Choroid plexus epithelial cell (primary cell): ENCODE measurements around the gene C1orf116.

Experiments
- DNase-seq: peaks from one replicate; pipeline ENCODE4 v3.0.0-alpha.2; 2010; ENCODE audit warnings: low read depth
- H3K4me3 ChIP-seq: 2 replicates; pipeline ENCODE4 v1.5.1; 2011; ENCODE audit warnings: low read depth, mild to moderate bottlenecking, control low read depth, low read length, moderate library complexity
- TF ChIP-seq, protein P1 (sequence below): conservative IDR thresholded peaks from 2 replicates; pipeline ENCODE4 v1.5.1; 2011; ENCODE audit warnings: low read depth, mild to moderate bottlenecking, control low read depth, inconsistent platforms, low read length, moderate library complexity

Gene C1orf116

DNA sequence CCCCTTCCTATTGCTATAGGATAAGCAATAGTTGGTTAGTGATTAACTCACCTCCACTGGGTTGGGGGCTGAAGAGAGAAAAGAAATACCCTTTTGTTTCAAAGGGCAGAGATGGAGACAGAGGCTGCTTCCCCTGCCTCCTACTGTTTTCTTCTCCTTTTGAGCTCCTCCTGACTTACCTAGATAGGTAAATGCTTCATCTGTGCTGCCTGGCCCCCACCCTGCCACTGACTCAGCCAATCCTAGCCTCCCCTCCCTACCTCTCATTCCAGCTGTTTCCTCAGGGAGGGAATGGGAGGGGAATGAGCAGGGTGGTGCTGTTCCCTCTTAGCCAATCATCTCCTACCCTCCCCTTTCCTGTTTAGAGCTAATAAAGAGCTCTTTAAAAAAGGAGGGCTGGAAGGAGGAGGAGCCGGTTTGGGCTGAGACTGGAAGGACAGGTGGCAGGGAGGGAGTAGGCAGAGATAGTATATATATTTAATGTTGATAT, at the start of gene C1orf116:
C1orf116 (minus strand) TSS at position 229 of the 490 bp plus-strand sequence. CDS start 5,158 bp downstream, outside the sequence.
- TF ChIP-seq, protein P1, sequence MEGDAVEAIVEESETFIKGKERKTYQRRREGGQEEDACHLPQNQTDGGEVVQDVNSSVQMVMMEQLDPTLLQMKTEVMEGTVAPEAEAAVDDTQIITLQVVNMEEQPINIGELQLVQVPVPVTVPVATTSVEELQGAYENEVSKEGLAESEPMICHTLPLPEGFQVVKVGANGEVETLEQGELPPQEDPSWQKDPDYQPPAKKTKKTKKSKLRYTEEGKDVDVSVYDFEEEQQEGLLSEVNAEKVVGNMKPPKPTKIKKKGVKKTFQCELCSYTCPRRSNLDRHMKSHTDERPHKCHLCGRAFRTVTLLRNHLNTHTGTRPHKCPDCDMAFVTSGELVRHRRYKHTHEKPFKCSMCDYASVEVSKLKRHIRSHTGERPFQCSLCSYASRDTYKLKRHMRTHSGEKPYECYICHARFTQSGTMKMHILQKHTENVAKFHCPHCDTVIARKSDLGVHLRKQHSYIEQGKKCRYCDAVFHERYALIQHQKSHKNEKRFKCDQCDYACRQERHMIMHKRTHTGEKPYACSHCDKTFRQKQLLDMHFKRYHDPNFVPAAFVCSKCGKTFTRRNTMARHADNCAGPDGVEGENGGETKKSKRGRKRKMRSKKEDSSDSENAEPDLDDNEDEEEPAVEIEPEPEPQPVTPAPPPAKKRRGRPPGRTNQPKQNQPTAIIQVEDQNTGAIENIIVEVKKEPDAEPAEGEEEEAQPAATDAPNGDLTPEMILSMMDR, result no peak
- H3K4me3 ChIP-seq, result no peak within 1 kb of the TSS
- no peak for DNase-seq

GRCh38 chr1:207081806-207082205, 49.2 kb upstream of the C1orf116 start:
- H3K4me3 ChIP-seq, result no peak overlapping the region
- DNase-seq, result no peak
- TF ChIP-seq, protein P1, result no peak

- no peak for DNase-seq
- no peak overlapping the region for H3K4me3 ChIP-seq
- TF ChIP-seq, protein P1, result no peak
Measured at GRCh38 chr1:207081088-207081487, 48.5 kb upstream of the C1orf116 start.

GRCh38 chr1:207079706-207080241, 47.2 kb upstream of the C1orf116 start:
- no peak overlapping the region for H3K4me3 ChIP-seq
- DNase-seq, result no peak
- TF ChIP-seq, protein P1, result no peak

DNA sequence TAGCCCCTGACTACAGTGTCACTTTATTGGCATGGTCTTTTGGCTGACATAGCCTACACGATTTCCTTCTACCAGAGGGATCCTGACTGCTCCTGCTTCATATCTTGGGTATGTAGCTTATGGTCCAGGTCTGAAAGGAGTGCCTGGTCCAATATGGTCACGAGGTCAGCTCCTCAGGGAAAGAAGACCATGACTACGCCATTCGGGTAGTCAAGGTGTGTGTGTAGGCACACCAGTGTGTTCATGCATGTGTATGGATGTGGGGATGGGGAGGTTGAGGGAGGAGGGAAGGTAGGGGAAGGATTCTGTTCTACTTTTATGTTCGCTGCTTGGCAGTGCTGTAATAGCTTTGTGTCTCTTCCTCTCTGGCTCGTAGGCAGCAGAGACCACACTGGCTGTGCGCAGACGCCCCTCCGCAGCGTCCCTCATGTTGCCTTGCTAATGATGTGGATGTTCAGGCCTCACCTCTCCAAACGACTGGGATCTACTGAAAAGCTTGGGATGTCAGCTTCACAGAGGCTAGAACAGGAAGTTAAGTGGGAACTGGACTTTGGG, 46.1 kb upstream of the C1orf116 start:
- no peak overlapping the region for H3K4me3 ChIP-seq
- DNase-seq, result no peak
- TF ChIP-seq, protein P1, result no peak

DNA sequence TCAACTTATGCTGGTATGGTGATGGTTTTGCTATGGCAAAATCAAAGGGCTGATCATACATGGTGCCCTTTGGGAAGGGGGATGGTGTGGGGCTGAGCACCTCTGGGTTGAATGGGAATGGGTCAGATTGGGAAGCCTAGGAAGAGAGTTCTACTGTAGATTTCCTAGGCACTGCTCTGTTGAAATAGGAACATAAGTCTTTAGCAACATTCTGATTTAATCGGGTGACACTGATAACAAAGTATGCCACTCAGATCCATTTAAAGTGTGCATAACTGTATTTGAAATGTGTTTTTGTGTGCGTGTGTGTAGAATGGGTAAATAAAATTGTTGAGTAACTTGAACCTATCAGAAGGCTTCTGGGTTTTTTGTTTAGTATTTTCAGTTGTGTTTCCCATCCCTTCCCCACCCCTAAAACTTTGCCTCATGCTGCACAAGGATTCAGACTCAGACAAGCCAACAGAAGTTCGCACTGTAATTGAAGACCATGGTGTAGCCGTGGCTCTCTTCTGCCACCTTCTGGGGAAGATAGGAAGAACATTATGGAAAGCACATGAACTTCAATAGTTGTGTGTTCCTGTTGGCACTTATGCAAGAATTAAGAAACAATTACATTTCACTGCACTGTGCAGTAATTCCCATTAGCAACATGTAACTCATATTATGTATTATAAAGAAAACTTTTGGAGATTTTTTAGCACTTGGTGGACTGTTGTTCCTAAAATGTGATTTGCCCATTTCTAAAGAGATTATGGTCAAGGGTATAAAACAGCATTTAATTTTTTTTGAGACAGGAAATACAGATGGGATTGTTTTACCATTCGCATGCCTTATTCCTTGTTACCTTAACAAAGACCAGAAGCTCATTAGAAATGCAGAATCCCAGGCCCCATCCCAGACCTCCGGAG, 45.2 kb upstream of the C1orf116 start:
- peak; percentile 88 for DNase-seq
- H3K4me3 ChIP-seq, result no peak overlapping the region
- TF ChIP-seq, protein P1, result peak; percentile 96
